Left renal pelvis (tissue), 4 donors: Measurements from ENCODE around the gene MYL12A. TPM values are rescaled to one million over a fixed set of nuclear protein-coding genes. Genes with fewer than 3 reads are reported as not detected.

Experiments used
- DNase-seq, 4 donors: peaks; one replicate each; pipeline ENCODE4 v3.0.0-alpha.2; 2013; ENCODE audit warnings: low read depth in 4 of 4, low spot score in 3 of 4
- polyA plus RNA-seq, 4 donors: library from polyadenylated mRNA; unstranded; fragments of 120-200 nt; gene quantifications; one replicate each; pipeline ENCODE4 v1.2.1, GENCODE V29; 2013; ENCODE audit not compliant: insufficient read length in 4 of 4

The MYL12A gene
- polyA plus RNA-seq, 4 donors, result 374 to 461 (median 411) TPM

- DNase-seq, result no peak
These were observed 24.2 kb upstream of the MYL12A start for GRCh38 chr18:3223356-3223755.

GRCh38 chr18:3224223-3224622 is 23.4 kb upstream of the MYL12A start:
- no peak for DNase-seq

GRCh38 chr18:3225588-3225987 is 22.0 kb upstream of the MYL12A start:
- no peak for DNase-seq

- DNase-seq, result no peak
These were observed 21.6 kb upstream of the MYL12A start for GRCh38 chr18:3226048-3226447.

- DNase-seq, result no peak
These were observed 16.9 kb upstream of the MYL12A start for GRCh38 chr18:3230401-3231334.

GRCh38 chr18:3233004-3233403 is 14.6 kb upstream of the MYL12A start:
- DNase-seq, result no peak

- no peak for DNase-seq
These were observed 14.0 kb upstream of the MYL12A start for GRCh38 chr18:3233433-3234168.

- no peak for DNase-seq
These were observed 13.1 kb upstream of the MYL12A start for GRCh38 chr18:3234457-3234856.

- DNase-seq, result no peak
These were observed 11.8 kb upstream of the MYL12A start for GRCh38 chr18:3235846-3236245.

GRCh38 chr18:3236470-3236869 is 11.1 kb upstream of the MYL12A start:
- no peak for DNase-seq

- no peak for DNase-seq
These were observed 8.9 kb upstream of the MYL12A start for GRCh38 chr18:3238742-3239141.

- no peak for DNase-seq
These were observed 2.4 kb upstream of the MYL12A start for GRCh38 chr18:3245185-3245564.

GRCh38 chr18:3245853-3246634 is 1.6 kb upstream of the MYL12A start:
- DNase-seq, result peak; percentile 68 to 80 (median 75)

GRCh38 chr18:3246635-3247239 is 864 bp upstream of the MYL12A start:
- no peak for DNase-seq

- peak; percentile 22 to 53 (median 26) for DNase-seq
These were observed 559 bp downstream of the MYL12A start for GRCh38 chr18:3248062-3248657.

- peak in 2 of 4 donors; percentile 12 to 20 for DNase-seq
These were observed 1.2 kb downstream of the MYL12A start for GRCh38 chr18:3248658-3249359.

- no peak for DNase-seq
These were observed 2.9 kb downstream of the MYL12A start for GRCh38 chr18:3250237-3251107.

GRCh38 chr18:3251249-3251962 is 3.8 kb downstream of the MYL12A start:
- DNase-seq, result no peak
